ENCODE measurements around the gene DNLZ.
"Not testable (repeated sequence)": the region's sequence is repeated elsewhere in the genome, so short reads cannot be mapped to it uniquely, and the experiment has no call there.

Gene DNLZ

DNA sequence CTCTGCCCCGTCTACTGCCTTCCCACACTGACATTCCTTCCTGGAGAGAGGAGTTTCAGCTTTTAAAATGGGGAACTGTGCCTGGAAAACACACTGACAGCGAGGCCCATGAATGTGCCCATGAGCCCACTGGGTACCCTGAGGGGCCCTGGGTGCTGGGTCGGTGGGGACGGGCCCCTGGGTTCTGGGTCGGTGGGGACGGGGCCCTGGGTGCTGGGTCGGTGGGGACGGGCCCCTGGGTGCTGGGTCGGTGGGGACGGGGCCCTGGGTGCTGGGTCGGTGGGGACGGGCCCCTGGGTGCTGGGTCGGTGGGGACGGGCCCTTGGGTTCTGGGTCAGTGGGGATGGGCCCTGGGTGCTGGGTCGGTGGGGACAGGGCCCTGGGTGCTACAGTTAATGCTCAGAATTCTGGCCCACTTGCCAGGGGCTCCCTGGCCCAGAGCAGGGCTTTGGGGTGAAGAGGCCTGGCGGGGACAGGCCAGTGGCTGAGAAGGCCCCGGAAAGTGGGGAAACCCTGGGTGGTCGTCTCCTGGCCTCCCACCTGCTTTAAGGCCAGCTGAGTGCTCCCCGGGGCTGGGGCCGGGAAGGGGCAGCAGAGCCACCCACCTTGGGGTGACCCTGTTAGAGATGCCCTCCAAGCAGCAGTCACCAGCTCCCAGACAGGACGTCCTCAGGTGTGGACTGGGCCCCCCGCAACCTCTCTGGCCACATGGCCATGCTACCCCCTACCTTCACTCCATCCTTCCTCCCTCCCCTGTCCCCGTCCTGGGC lies 33.7 kb downstream of the DNLZ start:
- FAIRE-seq = no peak

DNA sequence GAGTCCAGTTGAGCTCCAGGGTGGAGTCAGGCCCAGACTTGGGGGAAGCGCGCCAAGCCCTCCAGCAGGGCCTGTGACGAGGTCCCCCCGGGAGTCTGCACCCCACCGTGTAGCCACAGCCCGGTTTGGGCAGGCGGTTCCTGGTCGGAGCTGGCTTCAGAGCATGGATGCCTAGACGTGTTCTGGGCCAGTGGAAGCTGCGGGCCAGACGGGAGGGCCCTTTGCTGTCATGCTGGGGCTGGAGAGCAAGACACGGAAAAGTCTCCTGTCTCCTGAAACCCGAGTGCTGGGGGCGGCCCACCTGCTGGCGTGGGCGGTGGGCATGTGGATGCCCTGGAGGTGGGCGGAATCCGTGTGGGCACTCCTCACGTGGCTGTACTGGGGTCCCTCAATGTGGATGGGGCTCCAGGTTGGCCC lies 34.3 kb downstream of the DNLZ start:
- FAIRE-seq = no peak

DNA sequence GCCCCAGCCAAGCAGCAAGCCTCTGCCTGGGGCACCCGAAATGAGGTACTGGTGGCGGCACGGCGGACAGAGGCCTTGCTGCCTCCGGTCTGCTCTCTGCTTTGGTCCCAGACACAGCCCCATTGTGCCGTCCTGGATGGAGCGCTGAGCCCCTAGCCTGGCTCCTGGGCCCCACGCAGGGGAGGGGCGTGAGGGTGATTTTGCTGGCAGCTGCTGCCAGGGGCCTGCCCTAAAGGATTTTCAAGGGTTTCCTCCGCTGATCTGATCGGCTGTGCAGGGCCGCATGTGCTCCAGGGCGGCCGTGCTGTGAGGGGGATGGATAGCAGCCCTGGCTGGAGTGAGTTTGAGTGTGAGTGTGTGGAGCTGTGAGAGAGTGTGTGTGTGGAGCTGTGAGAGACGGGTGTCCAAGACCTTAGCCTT lies 34.9 kb downstream of the DNLZ start:
- FAIRE-seq = no peak

DNA sequence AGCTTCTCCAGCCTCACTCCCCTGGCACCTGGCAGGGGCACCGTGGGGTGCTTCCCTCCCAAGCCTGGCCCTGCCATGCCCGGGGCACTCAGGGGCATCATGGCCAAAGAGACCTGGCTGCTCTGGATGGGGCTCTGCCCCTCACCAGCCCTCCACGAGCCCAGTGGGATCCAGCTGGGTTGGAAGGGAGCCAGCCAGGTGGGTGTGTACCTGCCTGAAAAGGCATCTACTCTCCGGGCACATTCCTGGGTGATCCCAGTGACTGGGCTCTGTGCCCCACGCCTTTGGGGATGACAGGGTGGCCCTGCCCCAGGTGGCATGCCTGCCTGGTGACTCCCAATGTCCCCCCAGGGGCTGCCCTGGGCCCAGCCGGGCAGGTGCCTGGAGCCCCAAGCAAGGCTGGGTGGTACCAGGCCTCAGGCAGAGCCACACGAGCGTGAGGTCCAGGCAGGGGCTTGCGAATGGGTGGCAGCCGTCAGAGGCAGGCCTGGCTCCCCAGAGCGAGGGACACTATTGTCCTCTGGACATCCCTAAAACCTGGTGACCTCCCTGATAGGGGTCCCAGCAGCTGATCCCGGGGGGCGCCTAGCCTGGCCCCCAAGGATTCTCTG lies 35.4 kb downstream of the DNLZ start:
- FAIRE-seq = no peak

DNA sequence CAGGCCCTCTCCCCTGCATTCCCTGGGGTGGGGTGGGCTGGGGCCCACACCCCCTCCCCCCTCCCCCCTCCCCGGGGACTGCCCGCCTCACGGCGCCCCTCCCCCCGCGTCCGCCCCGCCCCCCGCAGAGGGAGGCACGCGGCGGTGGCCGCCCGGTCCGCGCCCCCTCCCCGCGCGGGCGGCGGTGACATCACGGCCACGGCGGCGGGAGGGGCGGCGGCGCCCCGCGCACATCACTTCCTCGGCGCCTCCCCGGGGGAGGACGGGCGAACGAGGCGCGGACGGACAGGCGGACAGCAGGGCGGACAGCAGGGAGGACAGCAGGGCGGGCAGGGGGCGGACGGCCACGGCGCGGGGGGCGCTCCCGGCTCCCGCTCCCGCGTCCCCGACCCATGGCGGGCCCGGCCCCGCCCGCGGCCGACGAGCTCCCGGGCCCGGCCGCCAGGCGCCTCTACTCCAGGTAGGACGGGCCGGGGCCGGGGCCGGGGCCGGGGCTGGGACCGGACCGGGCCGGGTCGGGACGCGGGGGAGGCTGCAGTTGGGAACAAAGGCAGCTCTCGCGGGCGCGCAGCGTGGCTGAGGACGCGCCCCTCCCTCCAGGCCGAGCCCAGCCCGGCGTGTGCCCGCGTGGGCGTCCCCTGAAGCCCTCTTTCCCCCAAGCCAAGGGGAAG lies 36.1 kb downstream of the DNLZ start, which contains the start of gene GPSM1:
Gene GPSM1, plus strand, starts transcription at position 236 of the 671 bp plus-strand sequence. Its CDS starts 157 bp downstream, at position 393.
- FAIRE-seq = no peak

DNA sequence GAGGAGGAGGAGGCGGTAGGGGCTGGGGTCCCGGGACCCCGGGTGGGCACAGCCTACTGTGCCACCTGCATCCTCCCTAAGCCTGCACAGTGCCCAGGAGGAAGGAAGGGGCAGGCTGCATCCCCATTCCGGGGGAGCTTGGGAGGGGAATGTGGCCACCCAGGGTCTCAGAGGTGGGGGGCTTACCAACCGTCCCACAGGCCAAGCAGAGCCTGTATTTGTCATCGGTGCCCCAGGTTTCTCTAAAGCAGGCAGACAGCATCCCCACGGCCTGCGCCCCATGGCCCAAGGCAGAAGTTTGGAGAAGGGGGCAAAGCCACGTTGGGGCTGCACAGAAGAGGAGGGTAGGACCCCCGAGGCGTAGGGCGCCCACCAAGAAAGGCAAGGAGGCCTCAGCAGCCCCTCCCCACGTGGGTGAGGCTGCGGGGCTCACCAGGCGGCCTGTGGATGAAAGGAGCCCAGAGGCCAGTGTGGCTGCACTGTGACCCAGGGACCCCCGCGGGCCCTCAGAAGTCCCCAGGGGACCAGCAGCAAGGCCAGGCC lies 36.7 kb downstream of the DNLZ start:
- FAIRE-seq = no peak

DNA sequence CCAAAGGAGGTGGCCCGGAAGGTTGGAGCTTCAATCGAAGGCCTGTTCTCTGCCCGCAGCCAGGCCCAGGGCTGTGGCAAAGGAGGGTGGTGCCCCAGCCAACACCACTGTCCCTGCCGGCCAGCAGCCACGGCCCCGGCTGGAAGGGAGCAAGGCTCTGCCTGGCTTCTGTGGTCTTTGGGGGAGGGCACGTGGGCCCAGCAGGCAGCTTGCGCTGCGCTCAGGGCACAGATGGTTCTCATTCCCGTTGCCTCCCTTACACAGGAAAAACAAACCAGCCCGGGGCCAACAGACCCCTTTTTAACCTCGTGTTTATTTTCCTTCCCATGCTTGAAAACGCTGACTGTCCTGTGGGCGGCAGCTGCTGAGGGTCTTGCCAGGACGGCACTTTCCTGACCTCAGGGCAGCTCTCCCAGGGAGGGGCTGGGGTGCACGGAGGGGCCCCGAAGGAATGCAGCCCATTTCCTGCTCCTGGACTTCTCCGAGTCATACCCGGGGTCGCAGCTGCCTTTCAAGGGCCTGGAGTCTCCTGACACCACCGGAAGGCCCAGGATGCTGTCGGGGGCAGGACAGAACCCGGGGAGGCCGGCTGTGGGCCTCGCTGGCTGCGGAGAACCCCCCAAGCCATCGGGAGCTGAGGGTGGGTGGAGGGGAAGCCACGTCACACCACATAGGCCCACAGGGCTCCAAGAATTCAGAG lies 37.3 kb downstream of the DNLZ start:
- no peak for FAIRE-seq

DNA sequence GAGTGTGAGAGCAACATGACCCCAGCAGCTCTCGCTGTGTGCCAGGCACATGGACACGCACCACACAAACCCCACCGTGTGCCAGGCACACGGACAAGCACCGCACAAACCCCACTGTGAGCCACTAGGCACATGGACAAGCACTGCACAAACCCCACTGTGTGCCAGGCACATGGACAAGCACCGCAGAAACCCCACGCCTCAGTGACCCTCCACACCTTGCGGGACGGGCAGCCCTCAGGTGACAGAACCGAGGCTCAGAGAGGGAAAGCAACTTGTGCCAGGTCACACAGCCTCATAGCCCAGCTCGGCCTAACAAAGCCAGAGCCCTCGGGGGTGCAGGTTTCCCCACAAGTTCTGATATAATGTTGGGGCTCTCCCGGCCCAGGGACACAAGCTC lies 38.2 kb downstream of the DNLZ start:
- FAIRE-seq = no peak

DNA sequence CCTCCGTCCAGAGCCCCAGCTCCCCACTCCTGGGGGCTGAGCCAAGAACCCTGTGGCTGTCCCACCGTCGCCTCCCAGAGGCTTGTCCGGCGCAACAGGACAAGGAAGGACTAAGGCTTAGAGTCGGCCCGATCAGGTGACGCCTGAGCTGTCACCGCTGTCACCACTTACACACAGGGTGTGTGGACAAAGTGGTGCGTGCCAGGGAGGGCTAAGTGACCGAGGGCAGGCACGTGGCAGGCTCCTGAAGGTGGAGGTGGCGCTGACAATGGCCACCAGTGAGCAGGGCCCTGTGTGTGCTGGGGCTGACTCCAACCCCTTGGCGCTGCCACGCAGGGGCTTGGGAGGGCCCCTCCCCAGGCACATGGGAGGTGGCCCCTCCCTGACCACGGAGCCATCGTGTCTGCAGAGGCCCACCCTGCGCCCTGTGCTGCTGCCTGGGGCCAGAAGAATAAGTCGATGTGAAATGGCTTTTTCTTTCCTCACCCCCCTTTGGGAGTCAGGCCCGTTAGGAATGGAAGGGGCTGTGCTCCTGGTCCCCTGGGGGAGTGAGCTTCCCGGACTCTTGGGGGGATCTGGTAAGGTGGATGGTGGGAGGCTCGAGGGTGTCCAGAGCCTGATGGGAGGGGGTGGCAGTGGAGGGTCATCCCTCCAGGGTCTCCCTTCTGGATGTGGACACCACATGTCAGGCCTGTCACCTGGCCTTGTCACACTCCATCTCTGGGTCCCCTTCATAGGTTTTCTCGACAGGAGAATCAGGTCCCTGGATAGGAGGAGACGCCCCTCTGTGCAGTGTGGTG lies 38.8 kb downstream of the DNLZ start:
- FAIRE-seq = no peak

DNA sequence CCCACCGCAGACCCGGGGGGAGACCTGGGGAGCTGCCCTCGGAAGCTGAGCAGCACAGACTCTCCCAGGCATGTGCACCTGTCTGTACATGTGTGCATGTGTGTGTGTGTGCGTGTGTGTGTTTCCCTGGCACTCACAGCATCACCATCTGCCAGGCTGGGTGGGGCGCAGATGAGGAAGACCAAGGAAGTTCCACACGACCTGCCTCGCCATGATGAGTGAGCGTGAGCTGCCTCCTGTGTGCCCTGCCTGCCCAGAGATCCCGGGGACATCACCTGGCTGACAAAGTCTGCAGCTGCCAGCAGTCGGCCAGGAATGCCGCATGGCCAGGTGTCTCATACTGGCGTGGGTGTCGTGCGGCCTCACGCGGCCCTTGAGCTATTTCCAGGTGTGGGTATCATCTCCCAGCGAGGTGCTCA lies 40.2 kb downstream of the DNLZ start:
- FAIRE-seq = no peak

DNA sequence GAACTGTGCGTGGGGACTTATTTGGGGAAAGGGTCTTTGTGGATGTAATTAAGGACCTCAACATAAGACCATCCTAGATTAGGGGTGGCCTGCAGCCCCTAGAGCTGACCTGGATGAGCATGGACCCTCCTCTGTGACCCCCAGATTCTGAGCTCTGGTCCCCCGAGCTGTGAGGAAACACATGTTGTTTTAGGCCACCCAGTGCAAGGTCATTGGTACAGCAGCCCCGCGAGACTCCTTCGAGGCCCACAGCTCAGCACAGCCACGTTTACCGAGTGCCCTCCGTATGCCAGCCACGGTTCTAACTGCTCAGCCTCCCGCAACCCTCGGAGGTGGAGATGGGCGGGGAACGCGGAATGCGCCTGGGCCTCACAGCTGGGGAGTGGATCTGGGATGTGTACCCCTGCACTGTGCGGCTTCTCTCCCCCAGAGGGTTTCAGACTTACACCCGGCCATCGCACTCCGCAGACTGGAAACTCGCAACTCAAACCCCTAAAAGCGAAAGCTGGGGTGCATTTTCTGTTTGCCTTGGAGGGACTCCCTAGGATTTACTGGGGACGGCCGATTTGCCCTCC lies 40.7 kb downstream of the DNLZ start:
- no peak for FAIRE-seq

DNA sequence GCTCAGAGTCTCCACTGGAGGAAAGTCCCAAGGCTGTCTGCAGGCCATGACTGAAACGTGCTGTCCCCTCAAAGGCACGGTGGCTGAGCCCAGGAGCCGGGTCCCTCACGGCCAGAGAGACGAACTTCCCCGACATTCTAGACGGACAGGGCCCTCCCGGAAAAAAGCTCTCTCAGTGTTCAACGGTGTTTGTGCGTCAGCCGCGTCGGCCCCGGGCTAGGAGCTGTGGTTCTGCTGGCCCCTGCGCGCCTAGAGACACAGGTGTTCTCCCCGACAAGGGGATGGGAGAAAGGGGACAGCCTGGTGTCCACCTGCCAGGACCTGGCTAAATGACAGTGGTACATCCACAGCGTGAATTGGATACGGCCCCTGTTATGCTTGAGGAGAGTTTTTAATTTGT lies 42.0 kb downstream of the DNLZ start:
- no peak for FAIRE-seq

DNA sequence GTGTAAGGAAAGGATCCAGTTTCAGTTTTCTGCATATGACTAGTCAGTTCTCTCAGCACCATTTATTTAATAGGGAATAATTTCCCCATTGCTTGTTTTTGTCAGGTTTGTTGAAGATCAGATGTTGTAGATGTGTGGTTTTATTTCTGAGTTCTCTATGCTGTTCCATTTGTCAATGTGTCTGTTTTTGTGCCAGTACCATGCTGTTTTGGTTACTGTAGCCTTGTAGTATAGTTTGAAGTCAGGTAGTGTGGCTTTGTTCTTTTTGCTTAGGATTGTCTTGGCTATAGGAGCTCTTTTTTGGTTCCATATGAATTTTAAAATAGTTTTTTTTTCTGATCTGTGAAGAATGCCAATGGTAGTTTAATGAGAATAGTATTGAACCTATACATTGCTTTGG lies 42.6 kb downstream of the DNLZ start:
- FAIRE-seq = not testable (repeated sequence)

DNA sequence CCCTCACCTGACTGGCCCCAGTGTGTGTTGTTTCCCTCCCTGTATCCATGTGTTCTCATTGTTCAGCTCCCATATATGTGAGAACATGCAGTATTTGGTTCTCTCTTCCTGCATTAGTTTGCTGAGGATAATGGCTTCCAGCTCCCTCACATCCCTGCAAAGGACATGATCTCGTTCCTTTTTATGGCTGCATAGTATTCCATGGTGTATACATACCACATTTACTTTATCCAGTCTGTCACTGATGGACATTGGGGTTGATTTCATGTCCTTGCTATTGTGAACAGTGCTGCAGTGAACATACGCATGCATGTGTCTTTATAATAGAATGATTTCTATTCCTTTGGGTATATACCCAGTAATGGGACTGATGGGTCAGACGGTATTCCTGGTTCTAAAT lies 43.6 kb downstream of the DNLZ start:
- not testable (repeated sequence) for FAIRE-seq

DNA sequence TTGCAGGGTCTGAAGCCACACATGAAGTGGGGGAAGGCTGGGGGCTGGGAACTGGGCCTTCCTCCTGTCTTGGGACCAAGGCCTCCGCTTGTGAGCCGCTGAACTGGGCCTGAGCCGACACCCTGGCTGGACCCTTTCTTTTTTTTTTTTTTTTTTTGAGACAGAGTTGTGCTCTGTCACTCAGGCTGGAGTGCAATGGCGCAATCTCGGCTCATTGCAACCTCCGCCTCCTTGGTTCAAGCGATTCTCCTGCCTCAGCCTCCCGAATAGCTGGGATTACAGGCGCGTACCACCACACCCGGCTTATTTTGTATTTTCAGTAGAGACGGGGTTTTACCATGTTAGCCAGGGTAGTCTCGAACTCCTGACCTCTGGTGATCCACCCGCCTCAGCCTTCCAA lies 44.3 kb downstream of the DNLZ start:
- FAIRE-seq = not testable (repeated sequence)

DNA sequence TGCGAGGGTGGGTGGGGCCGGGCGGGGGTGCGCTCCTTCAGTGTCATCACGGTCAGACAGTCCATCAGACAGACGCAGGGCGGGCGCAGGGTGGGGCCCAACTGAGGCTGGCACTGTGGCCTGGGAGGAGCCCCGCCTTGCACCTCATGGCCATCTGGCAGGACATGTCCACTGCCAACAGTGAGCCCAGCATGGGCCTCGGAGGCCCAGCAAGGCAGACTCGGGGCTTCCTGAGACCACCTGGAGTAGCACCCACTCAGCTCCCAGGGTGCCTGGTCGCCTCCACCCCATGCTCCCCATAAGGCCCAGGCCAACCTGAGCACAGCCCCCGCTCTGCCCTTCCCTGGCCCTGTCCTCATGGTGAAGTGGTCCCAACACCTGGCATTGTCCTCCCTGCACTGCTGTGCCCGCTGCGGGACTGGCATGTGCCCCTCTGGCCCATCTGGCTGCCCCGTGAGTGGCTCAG lies 44.7 kb downstream of the DNLZ start:
- no peak for FAIRE-seq

DNA sequence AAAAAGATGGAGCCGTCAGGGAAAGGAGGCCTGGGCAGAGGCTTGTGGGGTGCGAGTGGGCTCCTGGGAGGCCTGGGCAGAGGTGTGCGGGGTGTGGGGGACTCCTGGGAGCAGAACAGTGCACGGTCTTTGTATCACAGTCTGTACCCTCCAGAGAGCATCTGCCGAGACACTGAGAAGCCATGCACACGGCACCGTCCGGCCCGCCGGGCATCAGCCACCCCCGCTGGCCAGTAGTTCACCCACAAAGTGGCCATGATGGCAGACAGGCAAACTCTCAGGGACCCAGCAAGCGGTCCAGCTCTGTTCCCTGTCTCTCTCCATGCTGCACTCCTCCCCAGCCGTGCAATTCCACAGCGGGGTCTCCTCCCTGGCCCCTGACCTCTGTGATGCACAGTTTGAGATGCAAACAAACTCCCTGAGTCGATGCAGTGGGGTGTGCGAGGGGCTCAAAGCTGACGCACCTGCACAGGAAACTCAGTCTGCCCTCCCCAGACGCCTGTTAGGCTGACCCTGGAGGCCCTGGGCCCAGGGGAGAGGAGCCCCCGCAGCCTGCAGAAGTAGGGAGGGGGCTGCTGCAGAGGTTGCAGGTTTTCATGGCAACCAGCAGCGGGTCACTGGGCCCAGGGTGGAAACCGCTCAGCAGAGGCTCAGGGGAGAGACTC lies 45.3 kb downstream of the DNLZ start:
- FAIRE-seq = no peak

DNA sequence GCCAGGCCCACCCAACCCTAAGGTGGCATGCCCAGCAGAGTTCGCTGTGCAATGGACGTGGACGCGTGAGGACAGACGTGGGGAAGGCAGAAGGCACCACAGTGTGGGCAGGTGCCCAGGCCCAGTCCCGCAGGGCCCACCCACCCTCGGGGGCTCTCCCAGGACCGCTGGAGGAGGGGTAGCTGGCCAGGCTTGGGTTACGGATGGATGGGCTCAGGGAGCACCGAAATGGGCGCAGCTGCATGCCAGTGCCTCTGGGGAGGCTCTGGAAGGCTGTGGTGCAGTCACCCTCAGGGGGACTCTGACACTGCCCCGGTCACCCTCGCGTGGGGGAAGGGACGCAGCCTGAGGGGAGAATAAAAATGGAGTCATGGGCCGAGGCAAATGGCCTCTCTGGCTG lies 45.8 kb downstream of the DNLZ start:
- no peak for FAIRE-seq

DNA sequence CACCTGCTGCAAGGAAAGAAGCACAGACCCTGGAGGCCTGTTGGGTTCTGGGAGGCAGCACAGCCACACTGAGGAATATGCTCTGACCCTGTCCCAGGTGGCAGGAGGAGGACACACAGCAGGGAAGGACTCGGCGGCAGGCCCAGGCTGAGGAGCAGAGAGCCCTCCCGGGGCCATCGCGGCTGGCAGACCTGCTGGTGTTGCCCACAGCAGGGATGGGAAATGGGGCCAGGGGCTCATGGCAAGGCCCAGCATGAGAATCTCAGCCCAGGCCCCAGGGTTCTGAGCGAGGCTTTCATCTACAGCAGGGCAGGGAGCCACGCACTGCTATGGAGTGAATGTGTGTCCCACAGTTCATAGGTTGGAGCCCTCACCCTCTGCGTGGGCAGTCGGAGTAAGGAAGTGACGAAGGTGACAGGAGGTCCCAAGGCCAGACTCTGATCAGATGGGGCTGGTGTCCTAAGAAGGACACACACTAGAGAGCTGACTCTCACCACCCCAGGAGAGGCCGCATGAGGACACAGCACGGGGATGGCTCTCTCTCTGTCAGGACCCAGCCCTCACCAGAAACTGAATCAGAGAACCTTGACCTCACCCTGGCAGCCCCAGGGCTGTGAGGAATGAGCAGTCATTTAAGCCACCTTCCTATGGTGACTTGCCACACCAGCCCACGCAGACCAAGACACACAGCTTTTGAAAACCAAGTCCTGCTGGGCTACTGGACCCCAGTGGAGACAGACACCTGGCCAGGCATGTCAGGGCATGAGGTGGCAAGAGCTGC lies 46.5 kb downstream of the DNLZ start:
- no peak for FAIRE-seq

DNA sequence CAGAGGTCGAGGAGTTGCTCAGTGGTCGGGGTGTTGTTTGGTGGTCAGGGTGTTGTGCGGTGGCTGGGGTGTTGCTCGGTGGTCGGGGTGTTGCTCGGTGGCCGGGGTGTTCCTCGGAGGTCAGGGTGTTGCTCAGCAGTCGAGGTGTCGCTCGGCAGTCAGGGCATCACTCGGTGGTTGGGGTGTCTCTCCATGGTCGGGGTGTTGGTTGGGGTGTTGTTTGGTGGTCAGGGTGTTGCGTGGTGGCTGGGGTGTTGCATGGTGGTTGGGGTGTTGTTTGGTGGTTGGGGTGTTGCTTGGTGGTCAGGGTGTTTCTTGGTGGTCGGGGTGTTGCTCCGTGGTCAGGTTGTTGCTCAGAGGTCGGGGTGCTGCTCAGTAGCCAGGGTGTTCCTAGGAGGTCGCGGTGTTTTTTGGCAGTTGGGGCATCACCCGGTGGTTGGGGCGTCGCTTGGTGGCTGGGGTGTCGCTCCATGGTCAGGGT lies 47.2 kb downstream of the DNLZ start:
- no peak for FAIRE-seq
